ENCODE results near the gene TMEM164.

DNA sequence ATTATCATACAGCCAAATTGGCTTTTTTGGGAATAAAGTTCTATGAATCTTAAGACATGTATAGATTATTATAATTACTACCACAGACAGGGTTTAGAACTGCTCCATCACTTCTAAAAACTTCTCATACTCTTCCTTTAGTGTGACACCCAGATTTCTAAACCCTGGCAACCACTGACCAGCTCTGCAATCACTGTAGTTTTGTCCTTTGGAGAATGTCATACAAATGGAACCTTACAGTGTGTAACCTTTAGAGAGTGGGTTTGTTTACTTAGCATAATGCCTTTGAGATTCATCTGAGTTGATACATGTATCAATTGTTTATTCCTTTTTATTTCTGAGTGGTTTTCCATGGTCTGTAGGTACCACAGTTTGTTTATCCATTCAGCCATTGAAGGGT is 95.0 kb downstream of the TMEM164 start:
- TF ChIP-seq, protein P1, sequence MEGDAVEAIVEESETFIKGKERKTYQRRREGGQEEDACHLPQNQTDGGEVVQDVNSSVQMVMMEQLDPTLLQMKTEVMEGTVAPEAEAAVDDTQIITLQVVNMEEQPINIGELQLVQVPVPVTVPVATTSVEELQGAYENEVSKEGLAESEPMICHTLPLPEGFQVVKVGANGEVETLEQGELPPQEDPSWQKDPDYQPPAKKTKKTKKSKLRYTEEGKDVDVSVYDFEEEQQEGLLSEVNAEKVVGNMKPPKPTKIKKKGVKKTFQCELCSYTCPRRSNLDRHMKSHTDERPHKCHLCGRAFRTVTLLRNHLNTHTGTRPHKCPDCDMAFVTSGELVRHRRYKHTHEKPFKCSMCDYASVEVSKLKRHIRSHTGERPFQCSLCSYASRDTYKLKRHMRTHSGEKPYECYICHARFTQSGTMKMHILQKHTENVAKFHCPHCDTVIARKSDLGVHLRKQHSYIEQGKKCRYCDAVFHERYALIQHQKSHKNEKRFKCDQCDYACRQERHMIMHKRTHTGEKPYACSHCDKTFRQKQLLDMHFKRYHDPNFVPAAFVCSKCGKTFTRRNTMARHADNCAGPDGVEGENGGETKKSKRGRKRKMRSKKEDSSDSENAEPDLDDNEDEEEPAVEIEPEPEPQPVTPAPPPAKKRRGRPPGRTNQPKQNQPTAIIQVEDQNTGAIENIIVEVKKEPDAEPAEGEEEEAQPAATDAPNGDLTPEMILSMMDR (conservative IDR thresholded peaks at IDR 0.05; ENCODE audit: low read depth in 2 of 2): no peak
- TF ChIP-seq EZH2phosphoT487 (IDR thresholded peaks at IDR 0.05; ENCODE audit: unreplicated experiment) (no peak), POLR2AphosphoS5 (IDR thresholded peaks at IDR 0.05; ENCODE audit: low read depth) (no peak), EZH2 (IDR thresholded peaks at IDR 0.05; ENCODE audit: low read depth, unreplicated experiment) (no peak)
